Myocyte (in vitro differentiated cells): ENCODE measurements around the gene TMBIM6. TPM values are rescaled to one million over a fixed set of nuclear protein-coding genes. Genes with fewer than 3 reads are reported as not detected.
"Not testable (repeated sequence)": the region's sequence is repeated elsewhere in the genome, so short reads cannot be mapped to it uniquely, and the experiment has no call there.

ENCODE experiments used
- DNase-seq: peaks from one replicate; pipeline ENCODE4 v3.0.0-alpha.2; 2012; ENCODE audit warnings: low read depth
- total RNA-seq: library from RNA; depleted of rRNA; stranded (reverse); fragments of >200 nt; gene quantifications from 2 replicates; pipeline ENCODE4 v1.2.3, GENCODE V29; 2014

Gene TMBIM6
- total RNA-seq, 1 donor from 2014 or later: 361 TPM

GRCh38 chr12:49728446-49728845 lies 12.9 kb upstream of the TMBIM6 start:
- DNase-seq: no peak

- DNase-seq: no peak
These were observed 11.3 kb upstream of the TMBIM6 start for GRCh38 chr12:49730050-49730449.

- no peak for DNase-seq
These were observed 10.7 kb upstream of the TMBIM6 start for GRCh38 chr12:49730568-49731101.

GRCh38 chr12:49733219-49734017 lies 7.9 kb upstream of the TMBIM6 start:
- DNase-seq: no peak

GRCh38 chr12:49734900-49735299 lies 6.5 kb upstream of the TMBIM6 start:
- not testable (repeated sequence) for DNase-seq

GRCh38 chr12:49738721-49739120 lies 2.6 kb upstream of the TMBIM6 start:
- DNase-seq: not testable (repeated sequence)

- DNase-seq: not testable (repeated sequence)
These were observed 1.1 kb upstream of the TMBIM6 start for GRCh38 chr12:49740277-49740676.

GRCh38 chr12:49741882-49742620 lies 694 bp downstream of the TMBIM6 start:
- peak; percentile 88 for DNase-seq

- DNase-seq: no peak
These were observed 3.1 kb downstream of the TMBIM6 start for GRCh38 chr12:49744363-49744885.

- peak; percentile 51 for DNase-seq
These were observed 6.9 kb downstream of the TMBIM6 start for GRCh38 chr12:49748306-49748705.

- no peak for DNase-seq
These were observed 7.4 kb downstream of the TMBIM6 start for GRCh38 chr12:49748800-49749199.

GRCh38 chr12:49750027-49750995 lies 9.0 kb downstream of the TMBIM6 start:
- no peak for DNase-seq

GRCh38 chr12:49750996-49751393 lies 9.6 kb downstream of the TMBIM6 start:
- no peak for DNase-seq

GRCh38 chr12:49761677-49762467 lies 20.5 kb downstream of the TMBIM6 start:
- DNase-seq: no peak

- no peak for DNase-seq
These were observed 21.1 kb downstream of the TMBIM6 start for GRCh38 chr12:49762468-49762847.

- peak; percentile 62 for DNase-seq
These were observed 21.7 kb downstream of the TMBIM6 start for GRCh38 chr12:49763006-49763591.

GRCh38 chr12:49764126-49764525 lies 22.8 kb downstream of the TMBIM6 start:
- no peak for DNase-seq

- DNase-seq: no peak
These were observed 24.7 kb downstream of the TMBIM6 start for GRCh38 chr12:49766115-49766455.

- DNase-seq: no peak
These were observed 26.0 kb downstream of the TMBIM6 start for GRCh38 chr12:49767333-49767732.

GRCh38 chr12:49773102-49773501 lies 31.7 kb downstream of the TMBIM6 start:
- DNase-seq: not testable (repeated sequence)
